Smooth muscle cell (in vitro differentiated cells): ENCODE measurements around the gene JAKMIP1. TPM values are rescaled to one million over a fixed set of nuclear protein-coding genes. Genes with fewer than 3 reads are reported as not detected.

Experiments used
- DNase-seq: peaks from one replicate; lab custom pipeline; 2025; ENCODE audit not compliant: unreplicated experiment; lab: John Stamatoyannopoulos, UW
- H2AFZ ChIP-seq: fragments of 200-600 bp; sonication (generic); 2 replicates; pipeline ENCODE4 v1.6.0; 2016; ENCODE audit warnings: antibody characterized with exemption, low read depth, mild to moderate bottlenecking
- H3F3A ChIP-seq: fragments of 200-600 bp; sonication (generic); 2 replicates; pipeline ENCODE4 v1.6.0; 2017; ENCODE audit warnings: antibody characterized with exemption, low read depth
- H3K27ac ChIP-seq: fragments of 200-600 bp; sonication (generic); 2 replicates; pipeline ENCODE4 v1.5.1; 2016; ENCODE audit warnings: low read depth, mild to moderate bottlenecking
- H3K27me3 ChIP-seq: fragments of 200-600 bp; sonication (generic); 2 replicates; pipeline ENCODE4 v1.6.1; 2016; ENCODE audit warnings: low read depth, mild to moderate bottlenecking
- H3K36me3 ChIP-seq: fragments of 200-600 bp; sonication (generic); 2 replicates; pipeline ENCODE4 v1.5.1; 2016; ENCODE audit warnings: low read depth
- H3K4me1 ChIP-seq: fragments of 200-600 bp; sonication (generic); 2 replicates; pipeline ENCODE4 v1.5.1; 2016; ENCODE audit warnings: low read depth
- H3K4me2 ChIP-seq: fragments of 200-600 bp; sonication (generic); 2 replicates; pipeline ENCODE4 v1.6.0; 2016; ENCODE audit warnings: mild to moderate bottlenecking
- H3K4me3 ChIP-seq: fragments of 200-600 bp; sonication (generic); 2 replicates; pipeline ENCODE4 v1.5.1; 2016; ENCODE audit warnings: mild to moderate bottlenecking
- H3K79me2 ChIP-seq: fragments of 200-600 bp; sonication (generic); 2 replicates; pipeline ENCODE4 v1.6.0; 2016; ENCODE audit warnings: low read depth, mild to moderate bottlenecking
- H3K9ac ChIP-seq: fragments of 200-600 bp; sonication (generic); 2 replicates; pipeline ENCODE4 v1.6.0; 2016; ENCODE audit warnings: low read depth
- H3K9me3 ChIP-seq: fragments of 200-600 bp; sonication (generic); replicated peaks from 2 replicates; pipeline ENCODE4 v1.5.1; 2016; ENCODE audit warnings: low read depth
- H4K20me1 ChIP-seq: fragments of 200-600 bp; sonication (generic); 2 replicates; pipeline ENCODE4 v1.6.0; 2016; ENCODE audit warnings: low read depth
- WGBS: methylation state at CpG from one replicate; pipeline ENCODE4 v1.1.7; 2016; ENCODE audit warnings: low lambda C conversion rate; 5-methylcytosine and 5-hydroxymethylcytosine counted together
- polyA plus RNA-seq: library from polyadenylated mRNA; unstranded; fragments of >200 nt; fragmentation: Nextera tagmentation; extraction: Ambion mirVana; gene quantifications from 2 replicates; pipeline ENCODE4 v1.2.1, GENCODE V29; 2016
- total RNA-seq: library from RNA; depleted of rRNA; stranded (reverse); fragments of >200 nt; gene quantifications from 2 replicates; pipeline ENCODE4 v1.2.3, GENCODE V29; 2014
- TF ChIP-seq, protein P1 (sequence below): fragments of 200-600 bp; sonication (generic); IDR thresholded peaks from 2 replicates; pipeline ENCODE4 v1.5.1; 2017; ENCODE audit warnings: borderline replicate concordance, mild to moderate bottlenecking, antibody characterized with exemption; ENCODE audit not compliant: insufficient read depth, poor library complexity, severe bottlenecking

JAKMIP1 gene
- total and polyA plus RNA-seq, 2 experiments from 2014 or later, result 0.64 TPM; not detected in 1

DNA sequence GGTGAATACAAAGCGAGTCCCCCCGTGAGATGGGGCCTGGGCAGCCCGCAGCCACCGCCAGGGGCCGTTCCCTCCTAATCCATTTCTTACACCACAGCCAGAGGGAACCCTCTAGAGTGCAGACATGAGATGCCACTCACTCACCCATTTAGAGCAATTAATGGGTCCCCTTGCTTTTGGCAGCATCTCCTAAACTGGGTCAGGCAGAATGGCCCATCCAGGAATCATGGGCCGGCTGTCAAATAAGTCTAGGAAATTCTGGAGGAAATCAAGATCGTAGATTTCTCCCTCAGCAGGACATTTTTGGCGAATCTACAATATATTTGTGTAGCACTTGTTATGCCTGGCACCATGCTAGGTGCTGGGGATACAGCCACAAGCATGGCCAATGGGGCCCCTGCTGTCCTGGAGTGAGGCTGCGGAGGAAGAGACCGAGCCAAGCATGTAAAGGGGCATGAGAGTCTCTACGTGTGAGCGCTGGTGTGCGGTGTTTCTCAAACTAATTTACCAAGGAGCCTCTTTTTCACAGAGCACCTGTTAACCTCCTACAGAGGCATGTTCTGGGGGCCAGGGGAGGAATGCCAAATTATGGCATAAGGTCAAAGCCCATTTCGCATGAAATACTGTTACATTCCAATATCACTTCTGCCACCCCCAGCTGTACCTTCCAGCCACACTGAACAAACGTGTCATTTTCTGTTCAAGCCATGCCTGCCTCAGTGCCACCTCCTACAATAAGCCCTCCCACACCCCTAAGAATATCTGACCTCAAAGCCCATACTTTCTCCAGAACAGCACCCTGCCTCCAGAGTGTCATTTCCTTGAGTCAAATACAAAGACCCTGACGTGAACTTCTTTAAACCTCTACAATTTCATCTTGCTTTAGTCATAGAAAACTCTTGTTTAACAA lies 28.1 kb upstream of the JAKMIP1 start:
- no peaks in the 10 kb centered on the region for H3K4me1 ChIP-seq
- H3K27me3 ChIP-seq, result peaks cover 5% of the 10 kb centered on the region
- no peaks in the 10 kb centered on the region for H4K20me1 ChIP-seq
- H3K36me3 ChIP-seq, result no peaks in the 10 kb centered on the region
- H2AFZ ChIP-seq, result no peak overlapping the region
- no peaks in the 10 kb centered on the region for H3K9me3 ChIP-seq
- WGBS, result 88% methylated on average over 16 of the region's 16 CpGs
- H3K4me2 ChIP-seq, result no peak overlapping the region
- H3F3A ChIP-seq, result no peaks in the 10 kb centered on the region
- no peaks in the 10 kb centered on the region for H3K79me2 ChIP-seq
- H3K4me3 ChIP-seq, result no peak overlapping the region
- H3K9ac ChIP-seq, result no peak overlapping the region
- no peak for DNase-seq
- TF ChIP-seq, protein P1, sequence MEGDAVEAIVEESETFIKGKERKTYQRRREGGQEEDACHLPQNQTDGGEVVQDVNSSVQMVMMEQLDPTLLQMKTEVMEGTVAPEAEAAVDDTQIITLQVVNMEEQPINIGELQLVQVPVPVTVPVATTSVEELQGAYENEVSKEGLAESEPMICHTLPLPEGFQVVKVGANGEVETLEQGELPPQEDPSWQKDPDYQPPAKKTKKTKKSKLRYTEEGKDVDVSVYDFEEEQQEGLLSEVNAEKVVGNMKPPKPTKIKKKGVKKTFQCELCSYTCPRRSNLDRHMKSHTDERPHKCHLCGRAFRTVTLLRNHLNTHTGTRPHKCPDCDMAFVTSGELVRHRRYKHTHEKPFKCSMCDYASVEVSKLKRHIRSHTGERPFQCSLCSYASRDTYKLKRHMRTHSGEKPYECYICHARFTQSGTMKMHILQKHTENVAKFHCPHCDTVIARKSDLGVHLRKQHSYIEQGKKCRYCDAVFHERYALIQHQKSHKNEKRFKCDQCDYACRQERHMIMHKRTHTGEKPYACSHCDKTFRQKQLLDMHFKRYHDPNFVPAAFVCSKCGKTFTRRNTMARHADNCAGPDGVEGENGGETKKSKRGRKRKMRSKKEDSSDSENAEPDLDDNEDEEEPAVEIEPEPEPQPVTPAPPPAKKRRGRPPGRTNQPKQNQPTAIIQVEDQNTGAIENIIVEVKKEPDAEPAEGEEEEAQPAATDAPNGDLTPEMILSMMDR, result no peak
- H3K27ac ChIP-seq, result no peak overlapping the region

GRCh38 chr4:6227412-6228157 lies 27.2 kb upstream of the JAKMIP1 start:
- Histone ChIP-seq H3K27ac (no peak overlapping the region), H3K36me3 (no peaks in the 10 kb centered on the region), H3K27me3 (peaks cover 12% of the 10 kb centered on the region), H3F3A (no peaks in the 10 kb centered on the region), H3K9me3 (no peaks in the 10 kb centered on the region), H3K79me2 (no peaks in the 10 kb centered on the region), H3K4me3 (no peak overlapping the region), H2AFZ (no peak overlapping the region), H3K4me2 (no peak overlapping the region), H3K9ac (no peak overlapping the region), H3K4me1 (no peaks in the 10 kb centered on the region), H4K20me1 (no peaks in the 10 kb centered on the region)
- WGBS, result 89% methylated on average over 12 of the region's 12 CpGs
- no peak for DNase-seq
- TF ChIP-seq, protein P1, result no peak

- Histone ChIP-seq H2AFZ (no peak overlapping the region), H3F3A (no peaks in the 10 kb centered on the region), H3K4me2 (no peak overlapping the region), H3K79me2 (no peaks in the 10 kb centered on the region), H3K4me3 (no peak overlapping the region), H3K9me3 (no peaks in the 10 kb centered on the region), H3K27me3 (peaks cover 23% of the 10 kb centered on the region), H3K9ac (no peak overlapping the region), H3K27ac (no peak overlapping the region), H4K20me1 (no peaks in the 10 kb centered on the region), H3K4me1 (no peaks in the 10 kb centered on the region), H3K36me3 (no peaks in the 10 kb centered on the region)
- WGBS, result 91% methylated on average over 7 of the region's 7 CpGs
- TF ChIP-seq, protein P1, result no peak
- no peak for DNase-seq
These were observed 26.2 kb upstream of the JAKMIP1 start for GRCh38 chr4:6226506-6226905.
